Brain microvascular endothelial cell (primary cell): ENCODE results near the gene NDUFB10.

ENCODE experiments used
- DNase-seq: peaks from one replicate; pipeline ENCODE4 v3.0.0-alpha.2; 2020
- H3K27ac ChIP-seq: fragments of 250-450 bp; sonication (Bioruptor Pico); 2 replicates; pipeline ENCODE4 v1.5.1; 2020; ENCODE audit warnings: mild to moderate bottlenecking, moderate library complexity
- H3K27me3 ChIP-seq: fragments of 250-450 bp; sonication (Bioruptor Pico); replicated peaks from 2 replicates; pipeline ENCODE4 v1.5.1; 2020; ENCODE audit warnings: mild to moderate bottlenecking
- H3K36me3 ChIP-seq: fragments of 250-450 bp; sonication (Bioruptor Pico); replicated peaks from 2 replicates; pipeline ENCODE4 v1.5.1; 2020; ENCODE audit warnings: mild to moderate bottlenecking
- H3K4me3 ChIP-seq: 2 replicates; pipeline ENCODE4 v1.5.1; 2011; ENCODE audit warnings: low read depth, mild to moderate bottlenecking, control low read depth, low read length, moderate library complexity
- CTCF ChIP-seq: IDR thresholded peaks from 2 replicates; pipeline ENCODE4 v1.5.1; 2011; ENCODE audit warnings: low read depth, mild to moderate bottlenecking, moderate library complexity, low read length, control low read depth, inconsistent platforms; ENCODE audit errors: missing control alignments
- in situ Hi-C: cut with HindIII; loops from 2 replicates; pipeline ENCODE4 v1.10.0; 2017; ENCODE audit warnings: low sequenced_read_pairs, low pct_ligation_motif_present

Gene NDUFB10

GRCh38 chr16:1929578-1930337 is 29.6 kb upstream of the NDUFB10 start:
- H3K4me3 ChIP-seq = peak overlapping the region; percentile 63
- no peaks in the 10 kb centered on the region for H3K36me3 ChIP-seq
- no peak overlapping the region for H3K27ac ChIP-seq
- DNase-seq = peak; percentile 60
- no peaks in the 10 kb centered on the region for H3K27me3 ChIP-seq
- in situ Hi-C loops = no loop called here
- TF ChIP-seq CTCF = peak; percentile 58

- Histone ChIP-seq H3K27me3 (no peaks in the 10 kb centered on the region), H3K27ac (no peak overlapping the region), H3K36me3 (no peaks in the 10 kb centered on the region), H3K4me3 (no peak overlapping the region)
- no peak for TF ChIP-seq CTCF
- no peak for DNase-seq
- in situ Hi-C loops = no loop called here
These were observed 29.0 kb upstream of the NDUFB10 start for GRCh38 chr16:1930338-1930720.

- no peak for DNase-seq
- Histone ChIP-seq H3K36me3 (no peaks in the 10 kb centered on the region), H3K27ac (no peak overlapping the region), H3K27me3 (no peaks in the 10 kb centered on the region), H3K4me3 (no peak overlapping the region)
- in situ Hi-C loops = no loop called here
- peak; percentile 26 for TF ChIP-seq CTCF
These were observed 27.0 kb upstream of the NDUFB10 start for GRCh38 chr16:1932050-1933028.

DNA sequence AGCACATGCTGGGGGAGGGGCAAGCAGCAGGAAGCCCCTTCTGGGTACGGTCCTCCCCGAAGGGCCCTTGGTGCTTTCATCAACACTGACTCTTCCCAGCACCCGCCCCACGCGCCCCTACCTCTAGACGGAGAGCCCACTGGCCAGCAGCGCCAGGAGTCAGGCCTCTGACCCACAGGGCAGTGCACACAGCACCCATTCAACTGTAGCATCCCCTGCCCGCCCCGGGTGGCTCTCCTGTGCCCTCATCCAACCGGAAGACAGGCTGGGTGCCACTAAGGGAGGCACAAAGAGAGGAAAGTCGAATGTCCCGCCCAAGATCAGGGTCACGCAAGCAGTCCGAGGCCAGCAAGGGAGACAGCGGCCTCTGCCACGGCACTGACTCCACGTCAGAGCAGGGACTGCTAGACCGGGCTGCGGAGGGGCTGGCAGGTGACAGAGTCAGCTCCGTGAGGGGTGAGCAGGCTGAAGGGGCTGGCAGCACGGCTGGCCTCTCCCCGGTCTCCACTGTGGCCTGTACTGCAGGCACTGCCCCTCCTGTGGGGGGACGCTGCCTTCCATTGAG is 26.2 kb upstream of the NDUFB10 start:
- H3K36me3 ChIP-seq = peaks cover 3% of the 10 kb centered on the region
- no peak for DNase-seq
- no peak overlapping the region for H3K27ac ChIP-seq

DNA sequence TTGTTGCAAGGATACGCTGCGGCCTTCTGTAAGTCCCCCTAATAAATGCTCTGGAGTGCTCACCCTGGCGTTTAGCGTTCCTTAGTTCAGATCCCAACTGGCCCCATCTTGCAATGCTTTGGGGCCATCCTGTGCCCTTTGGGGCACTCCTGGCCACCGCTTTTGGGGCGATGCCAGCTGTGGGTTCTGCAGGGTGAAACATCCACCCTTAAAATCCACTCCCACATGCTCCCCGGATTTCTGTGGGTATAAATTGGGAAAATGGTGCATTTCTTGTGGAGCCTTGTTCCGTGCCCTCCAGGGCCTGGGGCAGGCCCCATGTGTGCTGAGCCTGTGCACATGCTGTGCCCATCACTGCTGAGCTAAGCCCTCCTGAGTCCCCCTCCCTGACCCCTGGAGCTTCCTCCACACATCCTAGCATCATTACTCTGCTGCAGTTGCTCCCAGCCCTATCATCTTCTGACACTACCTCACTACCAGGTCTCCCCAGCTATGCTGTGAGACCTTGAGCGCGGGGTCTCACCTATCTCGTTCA is 22.3 kb upstream of the NDUFB10 start:
- Histone ChIP-seq H3K4me3 (no peak overlapping the region), H3K36me3 (peaks cover 11% of the 10 kb centered on the region), H3K27ac (no peak overlapping the region), H3K27me3 (no peaks in the 10 kb centered on the region)
- DNase-seq = no peak
- no peak for TF ChIP-seq CTCF
- in situ Hi-C loops = no loop called here

More for the DNA sequence above, 26.2 kb upstream of the NDUFB10 start:
- H3K27me3 ChIP-seq = no peaks in the 10 kb centered on the region
- TF ChIP-seq CTCF = no peak
- in situ Hi-C loops = no loop called here
- H3K4me3 ChIP-seq = no peak overlapping the region
